ENCODE results near the gene TPD52L2.
"Not testable (repeated sequence)": the region's sequence is repeated elsewhere in the genome, so short reads cannot be mapped to it uniquely, and the experiment has no call there.

TPD52L2 gene

DNA sequence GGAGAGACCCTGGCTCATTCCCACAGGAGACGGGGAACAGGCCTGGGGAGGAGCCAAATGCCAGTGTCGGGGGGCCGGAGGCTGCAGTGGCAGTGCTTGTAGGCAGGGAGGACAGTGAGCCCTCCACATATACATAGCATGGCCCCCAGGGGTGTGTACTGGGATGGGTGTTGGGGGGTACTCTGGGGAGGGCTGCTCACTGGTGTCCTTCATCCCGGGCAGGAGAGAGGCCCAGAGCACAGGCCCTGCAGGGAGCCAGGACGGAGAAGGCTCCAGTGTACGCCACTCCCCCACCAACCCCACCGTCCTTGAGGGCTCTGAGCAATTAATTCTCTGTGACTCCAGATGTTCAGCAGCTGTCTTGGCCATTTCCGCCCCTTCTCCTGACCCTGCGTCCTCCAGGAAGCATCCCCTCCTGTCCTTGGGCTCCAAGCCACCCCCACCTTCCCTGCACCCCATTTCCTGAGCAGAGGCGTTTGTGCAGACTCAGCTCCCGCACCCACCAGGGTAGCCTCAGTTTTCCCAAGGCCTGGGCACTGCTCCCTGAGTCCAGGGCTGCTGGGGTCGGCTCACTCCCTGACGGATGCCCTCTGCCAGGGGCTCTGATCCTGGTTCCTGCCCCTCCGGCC, 7.2 kb upstream of the TPD52L2 start:
- DNase-seq, result no peak

- DNase-seq, result no peak
These were observed 6.5 kb upstream of the TPD52L2 start for GRCh38 chr20:63858393-63859165.

DNA sequence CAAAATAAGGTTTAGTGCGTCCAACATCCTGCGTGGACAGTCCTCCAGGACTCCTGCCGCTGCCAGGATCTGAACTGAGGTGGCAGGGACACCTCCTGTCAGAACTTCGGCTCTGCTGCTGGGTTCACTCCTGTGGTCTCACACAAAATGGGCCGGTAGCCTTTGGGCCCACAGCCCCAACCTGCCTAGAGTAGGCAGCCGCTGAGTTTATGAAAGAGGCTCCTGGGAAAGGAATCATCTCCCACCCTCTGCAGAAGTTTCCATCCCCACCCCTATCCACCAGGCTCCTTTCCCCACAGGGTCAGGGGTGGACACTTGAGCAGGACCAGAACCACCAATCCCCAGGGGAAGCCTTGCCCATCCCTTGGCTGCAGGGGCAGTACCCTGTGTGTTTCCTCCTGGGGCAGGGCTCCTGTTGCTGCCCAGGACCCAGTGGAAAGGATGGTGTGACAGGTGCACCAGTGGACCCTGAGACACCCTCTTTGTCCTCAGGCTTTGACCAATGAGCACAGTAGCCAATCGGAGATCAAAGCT, 5.8 kb upstream of the TPD52L2 start:
- no peak for DNase-seq

GRCh38 chr20:63860325-63861051, 4.6 kb upstream of the TPD52L2 start:
- DNase-seq, result no peak

DNA sequence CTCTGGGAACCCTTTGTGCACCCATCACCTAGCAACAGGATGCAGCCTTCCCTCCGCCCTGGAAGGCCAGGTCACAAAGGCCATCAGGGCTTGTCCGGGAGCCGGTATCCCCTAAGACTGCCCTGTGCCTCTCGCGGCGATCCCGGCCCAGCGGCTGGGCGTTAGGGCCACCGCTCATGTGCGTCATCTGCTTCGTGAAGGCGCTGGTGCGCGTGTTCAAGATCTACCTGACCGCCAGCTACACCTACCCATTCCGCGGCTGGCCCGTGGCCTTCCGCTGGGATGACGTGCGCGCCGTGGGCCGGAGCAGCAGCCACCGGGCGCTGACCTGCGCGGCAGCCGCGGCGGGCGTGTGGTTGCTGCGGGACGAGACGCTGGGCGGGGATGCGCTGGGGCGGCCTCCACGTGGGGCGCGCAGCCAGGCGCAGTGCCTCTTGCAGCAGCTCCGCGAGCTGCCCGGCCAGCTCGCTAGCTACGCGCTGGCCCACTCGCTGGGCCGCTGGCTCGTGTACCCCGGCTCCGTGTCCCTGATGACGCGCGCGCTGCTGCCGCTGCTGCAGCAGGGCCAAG, 3.6 kb upstream of the TPD52L2 start, which contains the start of gene ABHD16B:
Gene ABHD16B, plus strand, starts transcription at position 134 of the 570 bp plus-strand sequence. Its CDS starts 43 bp downstream, at position 177.
- no peak for DNase-seq

- no peak for DNase-seq
These were observed 2.8 kb upstream of the TPD52L2 start for GRCh38 chr20:63861981-63862901.

DNA sequence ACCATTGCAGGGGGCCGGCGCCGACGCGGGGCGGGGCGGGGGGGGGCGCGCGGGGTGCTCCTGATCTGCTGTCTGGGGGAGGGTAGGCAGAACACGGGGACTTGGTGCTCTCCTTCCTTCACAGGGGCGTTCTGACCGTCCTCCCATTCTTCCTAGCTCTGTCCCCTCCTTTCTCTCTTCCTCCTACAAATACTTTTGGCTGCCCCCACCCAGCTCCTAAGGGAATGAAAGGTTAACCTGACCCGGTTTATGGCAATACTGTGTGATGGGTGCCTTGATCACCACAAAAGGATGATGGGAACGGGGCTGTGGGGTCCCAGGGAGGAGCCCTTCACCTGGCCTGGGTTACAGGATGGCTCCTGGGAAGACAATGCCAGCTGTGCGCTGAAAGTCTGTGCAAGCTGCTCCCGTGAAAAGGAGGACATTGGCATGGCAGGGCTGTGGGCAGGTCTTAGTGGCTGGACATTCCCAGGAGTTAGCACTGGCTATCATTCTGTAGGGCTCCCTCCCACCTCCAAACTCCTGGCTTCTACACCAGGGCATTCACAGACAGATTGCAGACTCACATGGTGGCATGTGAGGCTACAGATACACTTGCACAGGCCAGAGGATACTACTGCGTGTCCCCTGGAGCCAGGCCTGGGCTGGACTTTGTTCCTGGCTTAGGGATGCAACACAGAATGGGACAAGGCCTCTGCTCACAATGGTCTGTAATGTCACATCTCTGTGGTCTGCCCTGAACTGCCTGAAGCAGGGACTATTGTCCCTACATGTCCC, 1.9 kb upstream of the TPD52L2 start:
- DNase-seq, result no peak

DNA sequence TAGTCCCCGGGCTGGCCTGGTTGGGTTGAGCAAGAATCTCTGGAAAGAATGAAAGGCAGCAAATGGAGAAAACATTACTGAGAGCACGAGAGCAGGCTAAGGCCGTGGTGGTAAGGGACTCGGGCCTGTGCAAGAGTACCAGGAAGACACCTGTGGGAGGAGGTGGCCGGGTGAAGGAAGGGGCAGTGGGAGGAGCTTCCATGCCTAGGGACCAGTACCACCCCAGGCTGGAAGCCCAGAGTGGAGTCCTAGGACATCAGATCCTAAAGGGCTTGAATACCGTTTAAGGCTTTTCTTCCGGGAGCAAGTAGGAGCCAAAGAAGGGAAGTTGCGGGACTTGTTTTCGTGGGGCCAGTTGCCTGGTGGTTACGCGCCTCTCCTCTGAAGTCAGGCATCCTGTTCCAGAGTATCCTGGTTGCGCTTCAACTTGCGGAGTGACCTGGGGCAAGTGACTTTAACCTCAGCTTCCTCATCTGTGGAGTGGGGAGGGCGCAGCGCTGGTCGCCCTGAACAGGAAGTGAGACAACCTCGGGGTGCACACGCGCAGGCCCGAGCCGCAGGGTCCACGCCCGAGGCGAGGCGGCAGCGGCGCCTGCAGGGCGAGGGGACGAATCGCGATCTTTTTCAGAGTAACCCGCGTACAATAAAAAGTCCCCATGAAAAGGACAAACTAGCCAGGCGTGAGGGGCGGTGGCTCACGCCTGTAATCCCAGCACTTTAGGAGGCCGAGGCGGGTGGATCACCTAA, 1.1 kb upstream of the TPD52L2 start:
- DNase-seq, result peak; percentile 42 to 73 (median 60)

GRCh38 chr20:63864545-63864977, 509 bp upstream of the TPD52L2 start:
- no peak for DNase-seq

DNA sequence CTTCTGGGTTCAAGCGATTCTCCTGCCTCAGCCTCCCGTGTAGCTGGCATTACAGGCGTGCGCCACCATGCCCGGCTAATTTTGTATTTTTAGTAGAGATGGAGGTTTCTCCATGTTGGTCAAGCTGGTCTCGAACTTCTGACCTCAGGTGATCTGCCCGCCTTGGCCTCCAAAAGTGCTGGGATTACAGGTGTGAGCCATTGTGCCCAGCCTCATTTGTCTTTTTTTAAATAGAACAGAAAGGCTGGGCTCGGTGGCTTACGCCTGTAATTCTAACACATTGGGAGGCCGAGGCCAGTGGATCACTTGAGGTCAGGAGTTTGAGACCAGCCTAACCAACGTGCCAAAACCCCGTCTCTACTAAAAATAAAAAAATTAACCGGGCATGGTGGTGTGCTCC, 2.0 kb downstream of the TPD52L2 start:
- not testable (repeated sequence) for DNase-seq

DNA sequence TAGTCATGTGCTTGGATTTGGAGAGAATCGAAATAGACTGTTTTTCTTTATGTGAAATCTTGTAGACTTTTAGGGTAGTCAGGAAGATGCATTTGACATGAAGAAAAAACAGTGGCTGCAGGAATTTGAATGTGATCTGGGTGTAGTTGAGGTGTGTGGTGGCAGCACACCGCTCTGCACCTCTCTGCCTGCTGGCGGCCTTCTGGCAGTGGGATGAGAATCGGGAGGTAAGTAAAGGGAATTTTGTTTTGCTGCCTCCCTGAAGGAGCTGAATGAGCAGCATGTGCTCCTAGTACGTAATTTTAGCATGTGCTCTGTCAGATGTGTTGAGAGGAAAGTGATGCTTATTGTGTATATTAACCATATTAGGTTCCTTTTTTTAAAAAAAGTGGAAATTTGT, 3.2 kb downstream of the TPD52L2 start:
- DNase-seq, result no peak

GRCh38 chr20:63873477-63873971, 8.5 kb downstream of the TPD52L2 start:
- no peak for DNase-seq

DNA sequence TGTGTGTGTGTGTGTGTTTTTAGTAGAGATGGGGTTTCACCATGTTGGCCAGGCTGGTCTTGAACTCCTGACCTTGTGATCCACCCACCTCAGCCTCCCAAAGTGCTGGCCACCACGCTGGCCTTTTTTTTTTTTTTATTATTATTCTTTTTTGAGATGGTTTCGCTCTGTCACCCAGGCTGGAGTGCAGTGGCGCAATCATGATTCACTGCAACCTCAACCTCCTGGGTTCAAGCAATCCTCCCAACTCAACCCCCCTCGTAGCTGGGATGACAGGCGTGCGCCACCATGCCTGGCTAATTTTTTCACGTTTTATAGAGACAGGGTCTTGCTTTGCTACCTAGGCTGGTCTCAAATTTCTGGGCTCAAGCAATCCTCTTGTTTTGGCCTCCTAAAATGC, 9.2 kb downstream of the TPD52L2 start:
- DNase-seq, result not testable (repeated sequence)

GRCh38 chr20:63876489-63877036, 11.5 kb downstream of the TPD52L2 start:
- no peak for DNase-seq

DNA sequence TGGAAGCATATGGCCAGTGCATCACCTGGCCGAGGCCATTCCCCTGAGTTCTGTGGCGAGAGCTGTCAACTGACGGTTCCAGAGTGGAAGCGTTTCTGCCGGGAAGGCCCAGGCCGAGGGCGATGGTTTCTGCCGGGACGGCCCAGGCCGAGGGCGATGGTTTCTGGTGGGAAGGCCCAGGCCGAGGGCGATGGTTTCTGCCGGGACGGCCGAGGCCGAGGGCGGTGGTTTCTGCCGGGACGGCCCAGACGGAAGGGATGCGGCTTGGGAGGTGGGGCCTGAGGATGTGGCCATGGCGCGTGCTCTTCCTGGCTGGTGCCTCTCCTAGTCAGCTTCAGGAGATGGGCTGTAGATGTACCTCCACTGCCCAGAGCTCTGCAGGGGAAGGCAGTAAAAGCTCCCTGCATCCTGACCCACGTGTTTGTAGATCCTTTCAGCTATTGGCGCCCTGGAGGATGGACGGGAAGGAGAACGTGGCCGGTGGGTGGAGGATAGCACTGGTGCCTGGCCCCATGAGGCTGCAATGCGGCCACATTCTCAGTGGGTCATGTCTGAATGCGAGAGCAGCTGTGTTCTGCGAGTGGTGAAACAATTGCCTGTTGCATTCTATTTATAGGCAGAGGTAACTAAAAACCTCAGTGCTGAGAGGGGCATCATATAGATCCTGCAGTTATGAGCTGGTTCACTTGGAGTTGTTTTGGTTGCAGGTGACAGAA, 12.8 kb downstream of the TPD52L2 start:
- no peak for DNase-seq

GRCh38 chr20:63878899-63879663, 14.0 kb downstream of the TPD52L2 start:
- no peak for DNase-seq

GRCh38 chr20:63880901-63881300, 15.8 kb downstream of the TPD52L2 start:
- DNase-seq, result not testable (repeated sequence)

All from activated CD4-positive, CD25-positive, alpha-beta regulatory T cell (primary cell).